Thymus (tissue), 14 donors: ENCODE measurements around the gene GLUD2. TPM values are rescaled to one million over a fixed set of nuclear protein-coding genes. Genes with fewer than 3 reads are reported as not detected.
"Not testable (repeated sequence)": the region's sequence is repeated elsewhere in the genome, so short reads cannot be mapped to it uniquely, and the experiment has no call there.

Experiments used
- DNase-seq, 9 donors: peaks; one replicate each; pipeline ENCODE4 v3.0.0-alpha.2; 2013; ENCODE audit warnings: low spot score in 9 of 9, low read depth in 6 of 9, missing footprints in 1 of 9
- H3K27ac ChIP-seq, 2 donors: one replicate each; pipeline ENCODE4 v1.5.1; 2013; ENCODE audit warnings: control low read depth in 1 of 2, low read depth in 1 of 2, low read length in 1 of 2, mild to moderate bottlenecking in 1 of 2, moderate library complexity in 1 of 2
- H3K27me3 ChIP-seq, 2 donors: one replicate each; pipeline ENCODE4 v1.5.1; 2013; ENCODE audit warnings: low read length in 1 of 2; ENCODE audit not compliant: control insufficient read depth in 2 of 2, insufficient read depth in 1 of 2
- H3K36me3 ChIP-seq, 2 donors: one replicate each; pipeline ENCODE4 v1.5.1; 2013; ENCODE audit warnings: low read length in 1 of 2, mild to moderate bottlenecking in 1 of 2, moderate library complexity in 1 of 2; ENCODE audit not compliant: control insufficient read depth in 2 of 2, insufficient read depth in 2 of 2
- H3K4me1 ChIP-seq, 2 donors: one replicate each; pipeline ENCODE4 v1.5.1; 2013; ENCODE audit warnings: low read length in 2 of 2; ENCODE audit not compliant: control insufficient read depth in 2 of 2, insufficient read depth in 2 of 2
- H3K4me3 ChIP-seq, 2 donors: one replicate each; pipeline ENCODE4 v1.5.1; 2013; ENCODE audit warnings: low read length in 2 of 2, control low read depth in 1 of 2, mild to moderate bottlenecking in 1 of 2
- H3K9me3 ChIP-seq, 2 donors: one replicate each; pipeline ENCODE4 v1.5.1; 2013; ENCODE audit warnings: low read length in 1 of 2, mild to moderate bottlenecking in 1 of 2; ENCODE audit not compliant: control insufficient read depth in 2 of 2, insufficient read depth in 1 of 2
- WGBS: extraction: QIAGEN DNeasy Blood & Tissue Kit; methylation state at CpG from one replicate; pipeline ENCODE4 v1.1.7; 2013; 5-methylcytosine and 5-hydroxymethylcytosine counted together
- long read RNA-seq, 10 donors: transcript quantifications; one replicate each; lab custom pipeline, GENCODE V29; 2026
- polyA plus RNA-seq: library from polyadenylated mRNA; stranded (reverse); fragments of 200-250 nt; gene quantifications from one replicate; pipeline ENCODE4 v1.2.3, GENCODE V29; 2013
- total RNA-seq: library from RNA; stranded (reverse); fragments of 120-200 nt; gene quantifications from one replicate; pipeline ENCODE4 v1.2.4, GENCODE V29; 2013
- donor health status: healthy.

Gene GLUD2
- total RNA-seq (0.71 TPM), polyA plus RNA-seq (0.23 TPM)
- long read RNA-seq, donor 1, partial matches to known transcripts = 0 of 1 reads
- long read RNA-seq, donor 1, other reads (novel, unspliced or antisense) = 0 of 1 reads
- long read RNA-seq, donor 2, partial matches to known transcripts = 0 of 3 reads
- long read RNA-seq, donor 2, other reads (novel, unspliced or antisense) = 0 of 3 reads
- long read RNA-seq, donor 3, partial matches to known transcripts = 0 of 3 reads
- long read RNA-seq, donor 3, other reads (novel, unspliced or antisense) = 0 of 3 reads
- long read RNA-seq, donor 4 = 0 reads
- long read RNA-seq, donor 5, partial matches to known transcripts = 0 of 1 reads
- long read RNA-seq, donor 5, other reads (novel, unspliced or antisense) = 0 of 1 reads
- long read RNA-seq, donor 6, partial matches to known transcripts = 0 of 2 reads
- long read RNA-seq, donor 6, other reads (novel, unspliced or antisense) = 0 of 2 reads
- long read RNA-seq, donor 7, partial matches to known transcripts = 0 of 1 reads
- long read RNA-seq, donor 7, other reads (novel, unspliced or antisense) = 0 of 1 reads
- long read RNA-seq, donor 8, partial matches to known transcripts = 0 of 1 reads
- long read RNA-seq, donor 8, other reads (novel, unspliced or antisense) = 0 of 1 reads
- long read RNA-seq, donor 9 = 0 reads
- long read RNA-seq, donor 10, partial matches to known transcripts = 0 of 1 reads
- long read RNA-seq, donor 10, other reads (novel, unspliced or antisense) = 0 of 1 reads

DNA sequence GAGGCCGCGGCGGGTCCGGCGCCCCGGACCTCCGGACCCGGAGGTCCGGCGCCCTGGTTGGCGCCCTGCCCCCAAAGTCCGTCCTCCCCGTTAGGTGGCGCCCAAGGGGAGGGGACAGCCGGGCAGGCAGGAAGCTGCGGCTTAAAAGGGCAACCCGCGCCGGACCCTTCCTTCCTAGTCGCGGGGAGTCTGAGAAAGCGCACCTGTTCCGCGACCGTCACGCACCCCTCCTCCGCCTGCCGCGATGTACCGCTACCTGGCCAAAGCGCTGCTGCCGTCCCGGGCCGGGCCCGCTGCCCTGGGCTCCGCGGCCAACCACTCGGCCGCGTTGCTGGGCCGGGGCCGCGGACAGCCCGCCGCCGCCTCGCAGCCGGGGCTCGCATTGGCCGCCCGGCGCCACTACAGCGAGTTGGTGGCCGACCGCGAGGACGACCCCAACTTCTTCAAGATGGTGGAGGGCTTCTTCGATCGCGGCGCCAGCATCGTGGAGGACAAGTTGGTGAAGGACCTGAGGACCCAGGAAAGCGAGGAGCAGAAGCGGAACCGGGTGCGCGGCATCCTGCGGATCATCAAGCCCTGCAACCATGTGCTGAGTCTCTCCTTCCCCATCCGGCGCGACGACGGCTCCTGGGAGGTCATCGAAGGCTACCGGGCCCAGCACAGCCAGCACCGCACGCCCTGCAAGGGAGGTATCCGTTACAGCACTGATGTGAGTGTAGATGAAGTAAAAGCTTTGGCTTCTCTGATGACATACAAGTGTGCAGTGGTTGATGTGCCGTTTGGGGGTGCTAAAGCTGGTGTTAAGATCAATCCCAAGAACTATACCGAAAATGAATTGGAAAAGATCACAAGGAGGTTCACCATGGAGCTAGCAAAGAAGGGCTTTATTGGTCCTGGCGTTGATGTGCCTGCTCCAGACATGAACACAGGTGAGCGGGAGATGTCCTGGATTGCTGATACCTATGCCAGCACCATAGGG lies at the start of gene GLUD2:
TSS of gene GLUD2 (plus strand) at position 170 of the 979 bp plus-strand sequence. CDS start at position 245, 75 bp downstream.
- not testable (repeated sequence) for H3K27me3 ChIP-seq, DNase-seq, H3K27ac ChIP-seq, H3K4me1 ChIP-seq, H3K9me3 ChIP-seq, H3K36me3 ChIP-seq, H3K4me3 ChIP-seq
- WGBS = 21% methylated on average over 80 of the region's 82 CpGs

GRCh38 chrX:120999413-120999812 lies 48.0 kb upstream of the GLUD2 start:
- no peaks in the 10 kb centered on the region for H3K27me3 ChIP-seq
- WGBS = 90% methylated on average over 3 of the region's 3 CpGs
- DNase-seq = no peak
- no peak overlapping the region for H3K27ac ChIP-seq
- H3K4me3 ChIP-seq = no peak overlapping the region
- no peaks in the 10 kb centered on the region for H3K9me3 ChIP-seq
- no peaks in the 10 kb centered on the region for H3K4me1 ChIP-seq
- no peaks in the 10 kb centered on the region for H3K36me3 ChIP-seq

DNA sequence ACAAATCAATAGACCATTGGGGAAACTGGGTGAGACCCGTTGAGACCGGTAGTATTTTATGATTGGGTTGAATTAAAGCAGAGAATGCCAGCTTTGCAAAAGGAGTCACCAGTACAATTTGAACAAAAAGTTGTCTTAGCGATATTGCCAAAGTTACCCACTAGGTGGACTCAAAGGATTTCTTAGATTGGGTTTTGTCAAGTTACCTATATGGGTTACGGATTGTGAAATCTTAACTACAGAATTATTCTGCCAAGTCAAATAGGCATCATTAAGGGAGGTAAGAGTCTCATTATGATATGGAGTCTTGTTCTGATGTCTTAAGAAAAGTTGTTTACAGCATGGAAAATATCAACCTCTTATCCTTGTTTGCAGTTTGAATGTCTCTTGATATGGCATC lies 46.8 kb upstream of the GLUD2 start:
- 68% methylated on average over 4 of the region's 4 CpGs for WGBS
- Histone ChIP-seq H3K4me1 (no peaks in the 10 kb centered on the region), H3K36me3 (no peaks in the 10 kb centered on the region), H3K9me3 (no peaks in the 10 kb centered on the region), H3K4me3 (no peak overlapping the region), H3K27ac (no peak overlapping the region), H3K27me3 (no peaks in the 10 kb centered on the region)
- no peak for DNase-seq

DNA sequence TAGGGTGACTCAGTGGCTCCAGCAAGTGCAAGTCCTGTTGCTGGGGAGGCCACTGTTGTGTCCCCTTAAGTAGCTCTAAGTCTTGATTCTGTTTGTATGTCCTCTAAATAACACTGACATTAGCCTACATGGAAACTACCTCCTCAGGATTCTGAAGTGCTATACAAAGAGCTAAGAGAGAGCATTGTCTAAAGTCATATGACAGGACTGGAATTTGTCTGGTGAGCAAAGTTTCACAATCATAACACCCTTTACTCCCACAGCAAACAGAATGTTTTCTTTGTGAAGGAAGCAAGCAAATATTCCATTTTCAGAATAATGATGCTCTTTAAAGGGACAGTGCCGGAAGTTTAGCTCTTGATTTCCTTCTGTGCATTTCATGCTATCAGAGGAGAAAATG lies 38.5 kb upstream of the GLUD2 start:
- DNase-seq = no peak
- Histone ChIP-seq H3K4me3 (no peak overlapping the region), H3K9me3 (no peaks in the 10 kb centered on the region), H3K36me3 (no peaks in the 10 kb centered on the region), H3K4me1 (no peaks in the 10 kb centered on the region), H3K27ac (no peak overlapping the region), H3K27me3 (no peaks in the 10 kb centered on the region)
- WGBS = 96% methylated on average over 1 of the region's 1 CpG

DNA sequence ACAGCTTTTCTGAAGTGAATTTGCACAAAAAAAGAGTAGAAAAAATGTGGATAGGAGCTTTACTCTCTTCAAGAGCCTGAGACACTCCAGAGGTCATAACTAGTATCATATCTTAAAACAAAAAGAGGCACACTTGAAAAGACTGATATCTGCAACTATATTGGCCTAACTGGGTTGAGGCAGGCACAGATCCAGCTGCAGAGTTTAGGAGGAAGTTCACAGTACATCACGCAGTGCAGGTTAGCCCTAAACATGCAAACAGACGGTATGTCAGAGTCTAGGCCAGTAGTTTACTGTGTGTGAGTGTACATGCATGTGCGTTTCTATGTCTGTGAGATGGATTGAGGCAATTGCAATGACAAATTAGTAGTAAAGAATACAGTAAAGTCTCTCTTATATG lies 37.6 kb upstream of the GLUD2 start:
- H3K27ac ChIP-seq = no peak overlapping the region
- H3K27me3 ChIP-seq = no peaks in the 10 kb centered on the region
- no peaks in the 10 kb centered on the region for H3K4me1 ChIP-seq
- WGBS = 85% methylated on average over 3 of the region's 3 CpGs
- H3K36me3 ChIP-seq = no peaks in the 10 kb centered on the region
- no peak for DNase-seq
- no peaks in the 10 kb centered on the region for H3K9me3 ChIP-seq
- H3K4me3 ChIP-seq = no peak overlapping the region

DNA sequence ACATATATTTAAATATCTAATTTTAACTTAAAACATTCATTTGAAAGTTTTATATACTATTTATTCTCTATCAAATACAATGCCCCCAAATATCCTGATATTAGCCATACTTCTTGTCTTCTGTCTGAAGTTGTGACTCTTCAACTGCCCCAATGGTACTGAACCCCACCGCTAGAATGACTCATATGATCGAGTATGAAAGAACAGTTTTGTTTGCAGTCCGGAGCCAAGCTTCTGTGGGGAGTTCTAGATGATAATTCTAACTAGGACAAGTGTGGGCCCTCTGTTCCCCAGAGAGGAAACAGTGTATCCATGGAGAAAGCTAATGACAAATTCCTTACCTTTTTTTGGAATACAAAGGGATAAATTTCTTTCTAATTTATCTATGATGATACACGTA lies 37.2 kb upstream of the GLUD2 start:
- Histone ChIP-seq H3K27ac (no peak overlapping the region), H3K4me1 (no peaks in the 10 kb centered on the region)
- no peak for DNase-seq

GRCh38 chrX:121011254-121011653 lies 36.2 kb upstream of the GLUD2 start:
- Histone ChIP-seq H3K36me3 (no peaks in the 10 kb centered on the region), H3K27me3 (no peaks in the 10 kb centered on the region), H3K4me3 (no peak overlapping the region), H3K9me3 (no peaks in the 10 kb centered on the region), H3K27ac (no peak overlapping the region), H3K4me1 (no peaks in the 10 kb centered on the region)
- WGBS = 96% methylated on average over 7 of the region's 7 CpGs
- no peak for DNase-seq

More for the DNA sequence above, 37.2 kb upstream of the GLUD2 start:
- Histone ChIP-seq H3K4me3 (no peak overlapping the region), H3K36me3 (no peaks in the 10 kb centered on the region), H3K27me3 (no peaks in the 10 kb centered on the region), H3K9me3 (no peaks in the 10 kb centered on the region)
- 95% methylated on average over 4 of the region's 4 CpGs for WGBS

DNA sequence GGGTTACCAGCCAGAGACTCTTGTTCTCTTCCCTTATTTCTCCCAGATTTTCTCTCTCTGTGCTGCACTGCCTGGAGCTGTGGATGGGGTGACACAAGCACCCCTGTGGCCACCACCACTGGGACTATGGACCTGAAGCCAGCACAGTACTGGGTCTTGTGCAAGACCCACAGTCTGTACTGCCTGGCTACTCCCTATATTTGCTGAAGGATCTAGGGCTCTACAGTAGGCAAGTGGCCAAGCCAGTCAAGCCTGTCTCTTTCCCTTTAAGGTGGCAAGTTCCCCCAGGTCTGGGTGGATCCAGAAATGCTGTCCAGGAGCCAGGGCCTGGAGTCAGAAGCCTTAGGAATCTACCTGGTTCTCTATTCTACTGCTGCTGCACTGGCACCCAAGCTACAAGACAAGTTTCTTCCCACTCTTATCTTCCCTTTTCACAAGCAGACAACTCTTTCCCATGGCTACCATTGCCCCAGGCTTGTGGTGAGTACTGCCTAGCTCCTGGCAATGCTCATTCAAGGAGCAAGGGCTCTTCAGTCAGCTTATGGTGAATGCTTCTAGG lies 33.4 kb upstream of the GLUD2 start:
- Histone ChIP-seq H3K4me3 (no peak overlapping the region), H3K36me3 (no peaks in the 10 kb centered on the region), H3K27ac (no peak overlapping the region), H3K27me3 (no peaks in the 10 kb centered on the region), H3K9me3 (no peaks in the 10 kb centered on the region), H3K4me1 (no peaks in the 10 kb centered on the region)
- no peak for DNase-seq
